ENCODE data around the gene DNAAF8. TPM values are rescaled to one million over a fixed set of nuclear protein-coding genes. Genes with fewer than 3 reads are reported as not detected.
A peak's percentile ranks its signal among the peaks of the same experiment; 100 is the strongest.

Gene DNAAF8
- total RNA-seq, 4 donors from 2014 or later = 0.21 to 15.3 (median 0.74) TPM

DNA sequence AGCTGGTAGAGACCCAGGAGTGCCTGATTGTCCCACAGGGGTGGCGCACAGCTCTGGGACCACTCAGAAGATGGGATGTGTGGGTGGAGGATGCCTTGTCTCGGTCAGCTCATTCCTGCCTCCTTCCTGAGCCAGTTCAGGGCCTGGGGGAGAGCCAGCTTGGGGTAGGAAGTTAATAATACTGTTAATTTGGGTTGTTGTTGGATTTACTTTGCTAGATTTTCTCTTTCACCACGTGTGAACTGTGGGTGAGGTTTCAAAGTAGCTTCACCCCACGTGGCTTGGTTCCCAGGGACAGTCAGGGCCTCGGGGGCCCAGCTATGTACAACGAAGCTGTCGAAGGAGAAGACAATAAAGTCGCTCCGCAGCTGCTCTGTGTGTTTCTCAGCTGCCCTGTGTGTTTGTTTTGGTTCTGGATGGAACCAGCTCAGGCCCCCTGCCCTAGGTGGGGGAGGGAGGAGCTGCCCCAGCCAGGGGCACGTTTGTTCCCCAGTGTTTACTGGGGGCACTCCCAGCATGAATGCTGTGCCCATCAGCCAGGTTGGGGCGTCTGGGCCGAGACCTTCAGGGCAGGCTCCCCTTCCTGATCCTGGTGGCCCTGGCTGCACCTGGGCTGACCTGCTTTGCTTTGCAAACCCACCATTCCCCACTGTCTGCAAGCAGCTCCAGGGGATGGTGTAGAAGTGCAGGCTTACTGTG lies 38.7 kb upstream of the DNAAF8 start:
- Histone ChIP-seq H3K4me1 (peaks cover 0 to 47% (median 13%) of the 10 kb centered on the region in 4 donors), H3K4me3 (no peak overlapping the region), H3K27ac (peak overlapping the region in 2 of 4 donors; percentile 66 to 93), H3K27me3 (no peaks in the 10 kb centered on the region), H3K36me3 (peaks cover 2 to 60% (median 20%) of the 10 kb centered on the region in 3 donors), H3K9me3 (no peaks in the 10 kb centered on the region)
- no peak for DNase-seq (ENCODE audit: low spot score in 2 of 2)
- TF ChIP-seq, protein P1, sequence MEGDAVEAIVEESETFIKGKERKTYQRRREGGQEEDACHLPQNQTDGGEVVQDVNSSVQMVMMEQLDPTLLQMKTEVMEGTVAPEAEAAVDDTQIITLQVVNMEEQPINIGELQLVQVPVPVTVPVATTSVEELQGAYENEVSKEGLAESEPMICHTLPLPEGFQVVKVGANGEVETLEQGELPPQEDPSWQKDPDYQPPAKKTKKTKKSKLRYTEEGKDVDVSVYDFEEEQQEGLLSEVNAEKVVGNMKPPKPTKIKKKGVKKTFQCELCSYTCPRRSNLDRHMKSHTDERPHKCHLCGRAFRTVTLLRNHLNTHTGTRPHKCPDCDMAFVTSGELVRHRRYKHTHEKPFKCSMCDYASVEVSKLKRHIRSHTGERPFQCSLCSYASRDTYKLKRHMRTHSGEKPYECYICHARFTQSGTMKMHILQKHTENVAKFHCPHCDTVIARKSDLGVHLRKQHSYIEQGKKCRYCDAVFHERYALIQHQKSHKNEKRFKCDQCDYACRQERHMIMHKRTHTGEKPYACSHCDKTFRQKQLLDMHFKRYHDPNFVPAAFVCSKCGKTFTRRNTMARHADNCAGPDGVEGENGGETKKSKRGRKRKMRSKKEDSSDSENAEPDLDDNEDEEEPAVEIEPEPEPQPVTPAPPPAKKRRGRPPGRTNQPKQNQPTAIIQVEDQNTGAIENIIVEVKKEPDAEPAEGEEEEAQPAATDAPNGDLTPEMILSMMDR (IDR thresholded peaks at IDR 0.05) = no peak
- TF ChIP-seq EP300 (IDR thresholded peaks at IDR 0.05) (no peak), POLR2A (IDR thresholded peaks at IDR 0.05) (no peak)
- WGBS, 2 donors = 54 to 55% methylated on average over 12 of the region's 12 CpGs

DNA sequence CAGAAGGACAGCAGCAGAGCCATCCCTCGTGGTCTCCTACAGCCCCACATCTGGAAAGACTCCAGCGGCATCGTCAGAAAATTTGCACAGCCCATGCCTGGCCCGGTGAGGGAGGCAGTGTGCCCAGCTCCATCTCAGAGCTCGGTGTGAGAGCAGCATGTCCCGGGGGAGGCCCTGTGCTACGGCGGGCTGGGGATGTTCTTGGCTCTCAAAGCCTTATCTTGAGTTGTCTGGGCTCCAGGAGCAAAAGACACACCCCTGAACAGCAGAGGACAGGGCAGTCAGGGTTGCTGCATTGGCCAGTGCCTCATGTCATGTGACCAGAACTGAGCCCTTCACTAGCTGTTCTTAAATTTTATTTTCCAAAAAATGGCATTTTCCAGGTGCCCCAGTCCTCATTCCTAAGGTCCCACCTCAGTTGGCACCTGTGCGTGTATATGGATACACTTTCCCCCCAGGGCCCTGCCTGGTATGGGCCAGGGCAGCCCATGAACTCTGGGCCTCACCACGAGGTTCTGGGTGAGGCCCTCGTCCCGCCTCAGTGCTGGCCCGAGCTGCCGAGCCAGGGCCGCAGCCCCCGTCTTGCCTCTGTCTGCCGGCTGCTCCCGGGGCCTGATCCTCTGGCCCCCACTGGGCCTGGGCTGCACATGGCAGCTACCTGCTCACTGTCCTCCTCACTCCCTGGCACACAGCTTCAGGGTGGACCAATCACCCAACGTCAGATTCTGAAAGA lies 38.0 kb upstream of the DNAAF8 start:
- Histone ChIP-seq H3K27ac (peak overlapping the region in 2 of 4 donors; percentile 31 to 66), H3K4me1 (peaks cover 0 to 47% (median 13%) of the 10 kb centered on the region in 4 donors), H3K27me3 (no peaks in the 10 kb centered on the region), H3K36me3 (peaks cover 2 to 67% (median 20%) of the 10 kb centered on the region in 3 donors), H3K9me3 (no peaks in the 10 kb centered on the region), H3K4me3 (no peak overlapping the region)
- 52 to 77% methylated on average over 11 to 12 of the region's 19 CpGs for WGBS, 2 donors
- TF ChIP-seq EP300 (IDR thresholded peaks at IDR 0.05) = no peak
- TF ChIP-seq, protein P1 (IDR thresholded peaks at IDR 0.05) = no peak
- no peak for TF ChIP-seq POLR2A (IDR thresholded peaks at IDR 0.05)
- peak in 1 of 2 donors; percentile 41 for DNase-seq (ENCODE audit: low spot score in 2 of 2)

DNA sequence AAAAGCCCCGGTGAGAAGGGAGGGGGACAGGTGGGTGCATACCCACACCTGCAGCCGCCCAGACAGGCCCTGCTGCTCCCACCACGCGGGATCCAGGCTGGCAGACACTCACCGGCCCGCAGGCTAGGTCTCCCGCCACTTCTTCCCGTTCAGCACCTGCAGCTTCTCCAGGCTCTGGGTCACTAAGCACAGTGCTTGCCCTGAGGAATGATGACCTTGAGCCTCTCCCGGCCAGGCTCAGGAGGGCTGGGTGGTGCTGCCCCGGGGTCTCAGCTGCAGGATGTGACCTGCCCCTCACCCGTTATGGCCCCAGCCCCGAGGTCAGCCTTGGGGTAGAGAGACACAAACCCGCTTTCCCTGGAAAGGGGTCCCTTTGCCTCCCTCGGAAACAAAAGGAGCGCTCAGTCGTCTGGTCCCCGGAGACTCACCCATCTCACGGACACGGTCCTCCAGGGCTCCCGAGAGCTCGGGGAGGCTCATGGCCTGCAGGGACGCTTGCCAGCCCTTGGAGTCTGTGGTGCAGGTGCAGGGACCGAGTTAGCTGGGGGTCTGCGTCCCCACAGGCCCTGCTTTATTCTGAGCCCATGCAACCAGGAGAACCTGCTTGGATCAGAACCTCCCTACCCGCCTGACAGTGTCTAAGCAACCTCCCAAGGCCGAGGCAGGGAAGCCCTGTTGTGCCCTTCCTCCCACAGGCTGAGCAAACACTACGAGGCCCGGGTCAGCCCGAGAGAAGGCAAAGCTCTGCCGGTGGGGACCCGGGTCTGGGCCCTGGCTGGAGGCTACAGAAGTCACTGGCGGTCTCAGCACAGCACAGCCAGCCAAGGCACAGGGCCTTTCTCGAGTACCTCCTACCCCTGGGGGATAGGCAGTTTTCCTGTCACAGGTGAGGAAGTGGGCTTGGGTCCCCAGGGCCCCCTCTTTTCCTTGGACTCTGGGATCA lies 37.2 kb upstream of the DNAAF8 start:
- Histone ChIP-seq H3K9me3 (no peaks in the 10 kb centered on the region), H3K4me1 (peaks cover 0 to 46% (median 13%) of the 10 kb centered on the region in 4 donors), H3K27ac (peak overlapping the region in 2 of 4 donors; percentile 0 to 31), H3K36me3 (peaks cover 2 to 75% (median 20%) of the 10 kb centered on the region in 3 donors), H3K4me3 (no peak overlapping the region), H3K27me3 (no peaks in the 10 kb centered on the region)
- 73 to 74% methylated on average over 20 to 27 of the region's 33 CpGs for WGBS, 2 donors
- TF ChIP-seq EP300 (IDR thresholded peaks at IDR 0.05) (no peak), POLR2A (IDR thresholded peaks at IDR 0.05) (no peak)
- TF ChIP-seq, protein P1 (IDR thresholded peaks at IDR 0.05) = no peak
- DNase-seq (ENCODE audit: low spot score in 2 of 2) = no peak

DNA sequence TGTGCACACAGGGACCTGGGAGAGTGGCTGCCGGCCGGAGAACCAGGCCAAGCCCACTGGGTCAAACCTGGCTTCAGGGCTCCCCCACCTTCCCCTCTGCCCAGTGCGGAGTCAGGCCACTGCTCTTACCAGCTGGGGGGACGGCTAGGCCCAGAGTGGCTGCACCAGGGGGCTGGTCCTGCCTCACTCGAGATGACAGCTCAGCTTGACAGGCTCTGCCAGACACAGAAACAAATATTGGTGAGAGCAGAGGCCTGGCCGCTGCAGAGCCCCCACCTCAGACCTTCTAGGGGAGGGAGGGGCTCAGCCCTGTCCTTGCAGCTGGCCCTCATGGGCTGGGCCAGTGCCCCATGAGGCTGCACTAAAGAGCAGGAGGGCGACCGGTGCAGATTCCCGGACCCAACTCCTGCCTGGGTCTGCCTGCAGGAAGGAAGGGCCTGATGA lies 36.5 kb upstream of the DNAAF8 start:
- 56 to 91% methylated on average over 4 to 8 of the region's 9 CpGs for WGBS, 2 donors
- H3K27me3 ChIP-seq = no peaks in the 10 kb centered on the region
- peaks cover 0 to 39% (median 9%) of the 10 kb centered on the region in 4 donors for H3K4me1 ChIP-seq
- DNase-seq (ENCODE audit: low spot score in 2 of 2) = no peak
- H3K4me3 ChIP-seq = no peak overlapping the region
- no peaks in the 10 kb centered on the region for H3K9me3 ChIP-seq
- no peak for TF ChIP-seq POLR2A (IDR thresholded peaks at IDR 0.05)
- no peak for TF ChIP-seq EP300 (IDR thresholded peaks at IDR 0.05)
- TF ChIP-seq, protein P1 (IDR thresholded peaks at IDR 0.05) = no peak
- peaks cover 2 to 82% (median 20%) of the 10 kb centered on the region in 3 donors for H3K36me3 ChIP-seq
- peak overlapping the region in 1 of 4 donors; percentile 31 for H3K27ac ChIP-seq

Data from tibial nerve (tissue), 4 donors.